Raji (cell line): Measurements from ENCODE around the gene AFM.

Experiments used
- POLR2A ChIP-seq: IDR thresholded peaks from 2 replicates; pipeline ENCODE4 v1.6.1; 2011; ENCODE audit warnings: low read depth, low read length, control low read depth; ENCODE audit not compliant: insufficient read depth

AFM gene

DNA sequence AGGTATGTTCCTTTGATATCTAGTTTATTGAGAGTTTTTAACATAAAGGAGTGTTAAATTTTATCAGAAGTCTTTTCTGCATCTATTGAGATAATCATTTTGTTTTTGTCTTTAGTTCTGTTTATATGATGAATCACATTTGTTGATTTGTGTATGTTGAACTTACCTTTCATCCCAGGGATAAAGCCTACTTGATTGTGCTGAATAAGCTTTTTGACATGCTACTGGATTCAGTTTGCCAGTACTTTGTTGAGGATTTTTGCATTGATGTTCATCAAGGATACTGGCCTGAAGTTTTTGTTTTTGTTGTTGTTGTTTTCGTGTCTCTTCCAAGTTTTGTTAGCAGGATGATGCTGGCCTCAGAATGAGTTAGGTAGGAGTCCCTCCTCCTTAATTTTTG is 10.8 kb upstream of the AFM start:
- TF ChIP-seq POLR2A, result no peak

DNA sequence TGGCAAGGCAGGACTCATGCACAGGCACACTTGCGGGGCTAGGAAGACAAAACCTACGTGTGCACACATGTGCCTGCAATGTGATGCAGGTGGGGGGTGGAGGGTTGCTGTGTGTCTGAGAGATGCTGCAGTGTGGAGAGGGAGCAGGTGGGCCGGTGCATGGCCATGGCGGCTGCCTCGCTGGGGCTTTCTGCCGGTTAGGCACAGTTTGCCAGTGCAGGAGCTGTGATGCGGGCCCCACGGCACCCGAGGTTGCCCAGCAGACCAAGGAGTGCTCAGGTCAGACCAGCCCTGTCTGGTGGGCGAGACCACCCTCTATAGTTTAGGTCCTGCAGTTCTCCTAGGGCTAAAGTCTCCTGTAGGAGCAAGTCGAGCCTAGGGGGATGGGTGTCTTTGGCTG is 4.4 kb upstream of the AFM start:
- TF ChIP-seq POLR2A, result no peak

DNA sequence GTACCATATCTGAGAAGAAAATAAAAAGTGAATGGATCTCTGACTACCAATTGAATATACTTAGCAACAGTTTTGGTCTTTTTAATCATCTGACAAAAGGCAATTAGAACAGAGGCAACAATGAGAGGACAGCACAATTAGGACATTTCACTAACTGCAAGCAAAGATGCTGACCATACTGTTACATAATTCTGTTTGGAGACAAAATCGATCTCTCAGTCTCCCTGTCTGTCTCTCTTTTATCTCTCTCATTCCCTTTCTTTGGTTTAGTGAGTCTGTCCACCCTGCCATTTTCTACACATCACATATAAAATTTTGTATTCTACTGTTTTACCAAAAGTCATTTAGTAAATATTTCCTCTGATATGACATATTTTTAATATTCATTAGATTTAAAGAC is 2.2 kb upstream of the AFM start:
- no peak for TF ChIP-seq POLR2A

DNA sequence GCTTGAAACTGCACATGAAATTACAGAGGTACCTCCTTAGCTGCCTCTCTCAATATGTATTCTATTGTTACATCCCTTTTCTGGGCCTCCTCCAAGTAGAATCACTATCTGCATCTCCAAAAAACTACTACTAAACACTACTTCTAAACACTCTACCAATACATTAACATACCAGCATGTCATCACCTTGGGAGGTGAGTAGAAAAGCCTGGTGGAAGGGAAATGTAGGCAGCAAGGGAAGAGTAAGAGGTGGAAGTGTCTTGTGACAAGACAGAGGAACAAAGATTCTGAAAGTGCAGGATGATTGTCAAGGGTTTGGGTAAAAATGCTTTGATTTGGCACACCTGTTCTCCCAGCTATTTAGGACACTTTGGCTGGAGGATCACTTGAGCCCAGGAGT is 3.5 kb downstream of the AFM start:
- TF ChIP-seq POLR2A, result no peak

DNA sequence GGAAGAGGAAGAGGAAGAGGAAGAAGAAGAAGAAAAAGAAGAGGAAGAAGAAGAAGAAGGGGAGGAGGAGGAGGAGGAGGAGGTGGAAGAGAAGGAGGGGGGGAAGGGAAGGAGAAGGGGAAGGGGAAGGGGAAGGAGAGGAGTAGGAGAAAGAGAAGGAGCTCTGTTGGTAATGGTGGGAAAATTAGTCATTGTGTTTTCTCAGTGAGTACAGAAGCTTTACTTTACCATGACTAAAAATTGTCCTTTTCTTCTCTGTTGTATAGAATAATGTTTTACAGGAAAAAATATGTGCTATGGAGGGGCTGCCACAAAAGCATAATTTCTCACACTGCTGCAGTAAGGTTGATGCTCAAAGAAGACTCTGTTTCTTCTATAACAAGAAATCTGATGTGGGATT is 4.1 kb downstream of the AFM start:
- TF ChIP-seq POLR2A, result no peak

DNA sequence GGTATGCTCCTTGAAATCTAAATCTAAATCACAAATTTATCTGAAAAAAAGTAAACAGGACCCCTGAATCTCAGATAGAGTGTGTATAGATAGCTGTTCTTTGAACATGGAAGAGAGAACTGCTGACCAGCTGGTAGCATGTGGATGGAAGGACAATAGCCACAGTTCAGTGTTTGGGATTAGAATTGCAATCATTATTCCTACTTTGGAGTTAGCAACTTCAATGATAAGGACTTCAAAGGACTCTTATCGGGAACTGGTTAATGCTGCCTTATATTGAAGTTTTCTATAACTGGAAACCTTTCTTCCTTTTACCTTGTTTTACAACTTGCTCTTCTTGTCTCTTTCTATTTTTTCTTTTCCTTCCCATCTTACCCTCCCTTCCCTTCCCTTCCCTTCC is 5.0 kb downstream of the AFM start:
- no peak for TF ChIP-seq POLR2A

DNA sequence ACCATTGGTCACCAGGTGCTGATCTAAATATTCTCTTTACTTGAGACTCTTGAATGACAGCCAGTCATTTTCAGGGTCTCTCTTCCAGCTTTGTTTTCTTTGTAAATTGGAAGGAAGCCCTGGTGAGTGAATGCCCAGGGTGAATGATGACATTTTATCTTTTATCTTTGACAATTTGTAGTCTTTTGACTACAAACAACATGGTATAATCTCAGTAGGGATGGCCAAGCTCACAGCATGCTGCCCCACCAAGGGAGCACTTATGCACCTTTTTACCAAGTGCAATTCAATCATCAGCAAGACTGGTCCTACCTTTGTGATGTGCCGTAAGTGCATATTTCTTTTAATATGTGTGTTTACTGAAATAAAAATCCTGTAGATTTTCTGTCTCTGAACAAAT is 5.7 kb downstream of the AFM start:
- no peak for TF ChIP-seq POLR2A

DNA sequence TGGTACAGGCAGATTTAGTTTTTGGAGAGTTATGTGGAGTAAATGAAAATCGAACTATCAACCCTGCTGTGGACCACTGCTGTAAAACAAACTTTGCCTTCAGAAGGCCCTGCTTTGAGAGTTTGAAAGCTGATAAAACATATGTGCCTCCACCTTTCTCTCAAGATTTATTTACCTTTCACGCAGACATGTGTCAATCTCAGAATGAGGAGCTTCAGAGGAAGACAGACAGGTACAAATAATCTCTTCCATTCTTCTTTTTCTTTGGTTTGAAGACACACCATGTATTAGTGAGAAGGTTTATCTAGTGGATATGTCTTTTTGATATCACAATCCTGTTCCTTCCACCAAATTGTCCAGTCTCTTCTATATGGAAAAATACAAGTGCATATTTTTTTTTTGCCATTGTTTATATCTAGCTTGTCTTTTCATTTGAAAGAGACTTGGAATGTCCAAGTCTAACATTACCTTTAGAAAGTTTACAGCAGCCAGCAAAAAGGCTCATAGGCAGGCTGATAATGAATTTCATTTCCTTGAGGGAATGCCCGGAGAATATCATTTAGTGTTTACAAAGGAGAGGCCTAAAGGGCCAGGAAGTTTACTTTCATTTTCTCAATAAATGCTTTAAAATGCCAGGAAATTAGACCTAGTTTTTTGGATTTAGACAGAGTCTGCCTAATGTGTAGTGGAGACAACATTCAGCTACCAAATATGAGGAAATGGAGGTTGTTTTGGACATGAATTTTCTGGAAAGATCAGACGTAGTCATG is 18.6 kb downstream of the AFM start:
- no peak for TF ChIP-seq POLR2A

DNA sequence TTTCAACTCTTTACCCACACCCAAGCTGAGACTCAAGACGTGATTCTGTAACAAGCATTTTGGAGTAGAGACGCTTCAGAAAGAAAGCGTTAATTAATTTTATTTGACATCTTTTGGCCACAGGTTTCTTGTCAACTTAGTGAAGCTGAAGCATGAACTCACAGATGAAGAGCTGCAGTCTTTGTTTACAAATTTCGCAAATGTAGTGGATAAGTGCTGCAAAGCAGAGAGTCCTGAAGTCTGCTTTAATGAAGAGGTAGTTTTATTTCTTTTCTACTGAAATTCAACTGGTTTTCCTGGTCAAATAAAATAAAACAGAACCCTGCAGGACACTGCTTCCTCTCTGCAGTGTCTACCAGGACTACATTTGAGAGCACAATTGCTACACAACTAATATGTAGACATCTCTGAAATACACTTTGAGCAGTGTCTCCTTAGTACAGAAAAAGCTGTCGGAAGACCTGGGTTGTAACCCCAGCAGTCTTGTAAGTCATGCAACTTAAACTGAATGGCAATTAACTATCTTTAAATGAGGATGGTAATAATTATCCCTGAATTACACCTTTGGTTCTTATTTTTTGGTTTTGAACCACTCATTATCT is 20.2 kb downstream of the AFM start:
- TF ChIP-seq POLR2A, result no peak

DNA sequence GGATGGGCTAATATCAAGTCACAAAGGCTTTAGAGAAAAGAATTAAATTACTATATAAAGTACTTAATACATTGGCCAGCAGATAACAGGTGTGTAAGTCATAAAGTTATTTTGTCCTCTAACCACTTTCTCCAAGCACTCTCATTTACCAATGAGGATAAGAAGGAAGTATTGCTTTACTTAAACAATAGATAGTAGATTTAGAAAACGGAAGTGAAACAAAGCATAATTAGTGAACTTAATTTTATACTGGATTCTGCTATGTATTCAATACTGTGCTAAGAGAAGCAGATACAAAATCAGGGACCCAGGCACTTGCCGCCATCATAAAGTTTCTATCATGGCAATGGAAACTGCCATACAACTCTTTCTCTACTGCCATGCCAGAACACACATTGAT is 24.0 kb downstream of the AFM start:
- TF ChIP-seq POLR2A, result no peak

DNA sequence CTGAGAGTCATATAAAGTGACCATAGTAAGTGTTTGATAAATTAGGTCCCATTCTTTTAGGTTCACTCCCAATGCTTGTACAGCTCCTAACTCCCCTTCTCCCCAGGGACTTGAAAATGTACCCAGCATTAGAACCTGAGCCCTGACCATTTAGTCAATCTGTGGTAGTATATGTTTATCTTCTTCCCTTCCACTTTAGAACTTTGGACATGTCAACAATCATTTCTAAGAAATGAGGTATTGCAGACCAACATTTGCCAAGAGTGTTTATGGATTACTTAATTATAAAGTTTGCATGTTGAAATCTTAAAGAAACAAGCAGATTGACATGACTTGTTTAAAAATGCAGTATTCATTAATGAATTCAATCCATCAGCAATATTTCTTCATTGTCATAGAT is 26.0 kb downstream of the AFM start:
- TF ChIP-seq POLR2A, result no peak

DNA sequence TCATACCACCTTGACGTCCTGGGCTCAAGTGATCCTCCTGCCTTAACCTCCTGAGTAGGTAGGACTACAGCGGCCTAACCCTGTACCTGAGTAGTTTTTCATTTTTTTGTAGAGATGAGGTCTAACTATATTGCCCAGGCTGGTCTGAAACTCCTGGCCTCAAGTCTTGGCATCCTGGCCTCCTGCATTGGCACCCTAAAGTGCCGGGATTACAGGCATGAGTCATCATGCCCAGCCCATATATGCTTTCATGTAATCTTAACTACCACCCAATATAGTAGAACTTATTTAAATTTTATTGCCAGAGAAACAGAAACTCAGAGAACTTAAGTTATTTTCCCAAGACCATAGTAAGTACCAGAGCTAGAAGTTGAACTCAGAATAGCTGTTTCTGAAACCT is 27.1 kb downstream of the AFM start:
- no peak for TF ChIP-seq POLR2A

DNA sequence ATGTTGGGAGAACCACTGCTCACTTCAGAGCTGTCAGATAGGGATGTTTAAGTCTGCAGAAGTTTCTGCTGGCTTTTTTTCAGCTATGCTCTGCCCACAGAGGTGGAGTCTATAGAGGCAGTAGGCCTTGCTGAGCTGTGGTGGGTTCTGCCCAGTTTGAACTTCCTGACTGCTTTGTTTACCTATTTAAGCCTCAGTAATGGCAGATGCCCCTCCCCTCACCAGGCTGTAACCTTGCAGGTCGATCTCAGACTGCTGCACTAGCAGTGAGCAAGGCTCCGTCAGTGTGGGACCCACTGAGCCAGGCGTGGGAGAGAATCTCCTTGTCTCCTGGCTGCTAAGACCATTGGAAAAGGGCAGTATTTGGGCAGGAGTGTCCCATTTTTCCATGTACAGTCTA is 36.8 kb downstream of the AFM start:
- TF ChIP-seq POLR2A, result no peak

DNA sequence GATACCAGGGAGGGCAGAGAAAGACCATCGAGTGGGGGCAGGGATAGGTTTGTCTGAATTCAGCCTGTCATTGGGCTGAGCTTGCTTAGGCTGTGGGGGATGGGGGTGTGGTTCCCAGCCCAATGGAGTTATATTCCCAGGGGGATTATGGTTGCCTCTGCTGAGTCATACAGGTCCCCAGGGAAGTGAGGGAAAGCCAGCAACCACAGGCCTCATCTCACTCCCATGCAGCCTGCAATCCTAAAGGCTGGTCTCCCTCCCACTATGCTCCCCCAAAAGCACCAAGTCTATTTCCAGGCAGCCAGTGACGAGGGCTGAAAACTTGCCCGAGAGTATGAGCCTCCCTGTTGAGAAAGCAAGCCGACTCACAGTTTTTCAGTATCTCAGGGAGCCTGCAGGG is 39.3 kb downstream of the AFM start:
- TF ChIP-seq POLR2A, result no peak

DNA sequence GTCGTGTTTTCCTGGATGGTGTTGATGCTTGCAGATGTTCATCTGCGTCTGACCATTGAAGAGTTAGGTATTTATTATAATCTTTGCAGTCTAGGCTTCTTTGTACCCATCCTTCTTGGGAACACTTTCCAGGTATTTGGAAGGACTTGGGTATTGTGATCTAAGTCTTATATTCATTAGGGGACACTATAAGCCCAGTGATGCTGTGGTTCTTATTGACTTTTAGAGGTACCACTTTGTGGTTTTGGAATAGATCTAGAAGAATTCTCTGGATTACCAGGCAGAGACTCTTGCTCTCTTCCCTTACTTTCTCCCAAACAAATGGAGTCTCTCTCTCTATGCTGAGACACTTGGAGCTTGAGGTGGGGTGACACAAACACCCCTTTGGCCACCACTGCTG is 41.6 kb downstream of the AFM start:
- TF ChIP-seq POLR2A, result no peak

DNA sequence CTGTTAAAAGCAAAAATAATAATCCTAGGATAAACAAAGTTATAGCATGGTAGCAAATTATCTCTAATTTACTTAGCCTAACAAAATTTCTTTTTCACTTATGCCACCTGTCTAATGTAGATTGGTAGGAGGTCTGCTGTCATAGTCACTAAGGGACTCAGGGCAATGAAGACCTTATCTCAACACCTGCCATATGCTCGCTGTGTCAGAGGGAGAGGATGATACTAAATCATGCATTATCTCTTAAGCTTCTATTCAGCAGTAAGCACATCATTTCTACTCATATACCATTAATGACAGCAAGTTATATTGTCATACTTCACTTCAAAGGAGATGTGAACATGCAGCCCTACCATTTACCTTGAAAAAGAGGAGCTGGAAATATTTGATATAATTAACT is 44.1 kb downstream of the AFM start:
- no peak for TF ChIP-seq POLR2A

DNA sequence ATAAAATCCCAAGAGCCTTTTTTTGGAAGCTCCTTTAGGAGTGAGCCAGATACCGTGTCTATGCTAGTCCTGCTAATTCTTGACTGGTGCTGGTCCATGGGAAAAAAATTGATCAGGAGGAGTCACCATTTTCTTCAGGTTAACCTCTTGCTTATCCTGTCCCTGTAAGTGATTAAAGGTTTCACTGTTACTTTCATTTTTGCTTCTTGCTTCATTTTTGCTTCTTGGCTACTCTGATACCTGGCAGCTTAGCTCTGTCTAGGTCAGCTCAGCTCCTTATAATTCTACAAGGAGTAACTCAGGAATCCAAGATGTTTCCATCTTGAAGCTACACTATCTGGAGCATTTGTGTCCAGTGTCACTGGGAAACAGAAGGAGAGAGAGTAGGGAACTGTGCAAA is 45.7 kb downstream of the AFM start:
- no peak for TF ChIP-seq POLR2A
